HG02678 (cell line): Measurements from ENCODE around the gene TACC3.

Experiments
- ATAC-seq: cut with Tn5 transposase; IDR thresholded peaks from one replicate; pipeline ENCODE4 v1.9.1; 2021; ENCODE audit warnings: mild to moderate bottlenecking, moderate library complexity; ENCODE audit not compliant: unreplicated experiment

TACC3 gene

GRCh38 chr4:1721666-1722550 lies 587 bp downstream of the TACC3 start:
- ATAC-seq, result no peak

GRCh38 chr4:1722551-1723118 lies 1.3 kb downstream of the TACC3 start:
- ATAC-seq, result no peak

DNA sequence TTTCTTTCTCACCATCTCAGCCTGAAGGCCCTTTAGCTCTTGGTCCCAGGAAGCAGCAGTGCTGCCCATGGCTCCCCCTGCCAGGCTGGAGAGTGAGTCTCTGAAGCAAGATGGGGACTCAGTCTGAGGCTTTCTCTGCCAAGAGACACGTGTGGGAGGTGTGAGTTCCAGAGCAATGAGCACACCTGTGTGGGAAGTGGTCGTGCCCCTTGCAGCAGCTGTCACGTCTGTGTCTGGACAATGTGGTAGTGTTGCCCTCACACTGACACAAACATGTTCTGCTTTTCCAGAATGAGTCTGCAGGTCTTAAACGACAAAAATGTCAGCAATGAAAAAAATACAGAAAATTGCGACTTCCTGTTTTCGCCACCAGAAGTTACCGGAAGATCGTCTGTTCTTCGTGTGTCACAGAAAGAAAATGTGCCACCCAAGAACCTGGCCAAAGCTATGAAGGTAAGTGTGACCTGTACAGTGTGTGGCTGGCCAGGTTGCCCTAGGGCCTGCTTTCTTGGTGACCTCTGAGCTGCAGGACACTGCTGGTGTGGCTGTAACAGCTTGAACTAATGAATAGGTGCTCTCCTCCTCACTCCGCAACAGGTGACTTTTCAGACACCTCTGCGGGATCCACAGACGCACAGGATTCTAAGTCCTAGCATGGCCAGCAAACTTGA lies 1.9 kb downstream of the TACC3 start:
- ATAC-seq, result no peak

DNA sequence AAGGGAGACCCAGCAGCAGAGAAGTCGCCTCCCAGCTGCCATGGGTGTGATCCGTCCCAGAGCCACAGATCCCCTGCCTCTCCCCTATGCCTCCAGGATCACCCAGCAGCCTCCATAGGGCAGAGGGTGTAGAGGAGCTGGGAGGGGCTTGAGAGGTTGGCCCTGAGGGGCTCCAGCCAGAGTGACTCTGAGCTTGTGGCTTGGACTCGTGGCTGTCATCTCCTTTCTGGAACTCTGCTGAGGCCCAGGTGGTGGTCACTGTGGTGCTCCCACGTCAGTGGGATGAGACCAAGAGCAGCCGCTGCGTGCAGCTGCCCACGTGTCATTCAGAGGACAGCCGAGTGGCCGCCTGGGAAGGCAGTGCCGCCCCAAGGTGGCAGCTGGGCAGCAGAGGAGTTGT lies 4.2 kb downstream of the TACC3 start:
- ATAC-seq, result no peak

DNA sequence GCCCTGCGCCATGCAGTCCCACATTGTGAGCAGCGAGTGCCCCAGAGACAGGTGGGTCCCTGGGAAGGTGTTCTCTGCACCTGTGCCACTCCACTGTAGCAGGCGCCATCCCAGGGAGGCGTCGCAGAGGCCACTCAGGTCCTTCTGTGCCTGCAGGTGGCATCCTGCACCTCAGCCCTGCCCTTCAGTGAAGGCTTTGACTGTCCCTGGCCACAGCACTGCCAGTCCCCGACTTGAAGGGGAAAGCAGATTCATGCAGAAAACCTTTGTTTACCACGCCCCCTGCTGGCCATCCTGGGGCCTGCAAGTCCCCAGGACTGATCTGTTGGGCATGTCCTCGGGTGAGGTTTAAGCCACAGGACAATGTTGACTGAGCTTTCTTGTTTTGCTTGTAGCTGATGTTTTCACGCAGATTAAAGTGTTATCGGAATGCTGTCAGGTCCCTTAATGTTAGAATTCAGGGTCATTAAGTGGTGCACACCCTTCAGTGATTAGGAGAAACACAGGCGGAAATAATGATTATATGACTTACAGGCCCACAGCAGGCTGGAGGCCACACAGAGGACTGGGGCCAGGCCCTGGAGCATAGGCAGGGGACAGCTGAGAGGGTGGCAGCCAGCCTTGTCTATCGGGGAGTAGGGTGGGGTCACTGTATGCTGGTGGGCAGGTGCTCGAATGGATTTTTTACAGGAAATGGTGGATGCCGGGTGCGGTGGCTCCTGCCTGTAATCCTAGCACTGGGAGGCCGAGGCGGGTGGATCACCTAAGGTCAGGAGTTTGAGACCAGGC lies 5.0 kb downstream of the TACC3 start:
- ATAC-seq, result no peak

DNA sequence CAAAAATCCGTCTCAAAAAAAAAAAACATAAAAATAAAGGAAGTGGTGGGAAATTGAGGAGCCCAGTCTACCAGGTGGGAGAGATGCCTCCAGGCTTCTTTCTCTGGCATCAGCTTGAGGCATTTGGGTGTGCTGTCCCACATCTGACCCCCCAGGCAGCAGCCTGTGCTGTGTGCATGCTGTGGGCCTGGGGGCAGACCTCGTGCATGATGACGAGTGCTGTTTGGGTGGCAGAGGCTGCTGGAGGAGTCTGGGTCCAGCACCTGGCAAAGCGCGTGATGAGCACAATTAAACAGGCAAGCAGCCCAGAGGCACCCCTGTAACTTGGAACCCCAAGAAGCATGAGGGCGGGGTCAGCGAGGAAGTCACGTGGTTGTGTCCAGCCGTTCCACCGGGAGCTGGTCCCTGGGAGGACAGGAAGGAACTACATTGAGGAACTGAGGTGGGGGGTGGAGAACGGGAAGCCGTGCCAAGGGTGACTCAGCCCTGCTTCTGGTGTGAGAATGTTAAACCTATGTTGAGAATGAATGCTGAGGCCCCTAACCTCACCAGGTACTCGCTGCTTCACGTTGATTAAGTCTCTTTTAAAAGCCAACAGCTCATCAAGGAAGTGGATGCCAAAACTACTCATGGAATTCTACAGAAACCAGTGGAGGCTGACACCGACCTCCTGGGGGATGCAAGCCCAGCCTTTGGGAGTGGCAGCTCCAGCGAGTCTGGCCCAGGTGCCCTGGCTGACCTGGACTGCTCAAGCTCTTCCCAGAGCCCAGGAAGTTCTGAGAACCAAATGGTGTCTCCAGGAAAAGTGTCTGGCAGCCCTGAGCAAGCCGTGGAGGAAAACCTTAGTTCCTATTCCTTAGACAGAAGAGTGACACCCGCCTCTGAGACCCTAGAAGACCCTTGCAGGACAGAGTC lies 6.1 kb downstream of the TACC3 start:
- no peak for ATAC-seq

GRCh38 chr4:1728061-1728980 lies 7.0 kb downstream of the TACC3 start:
- ATAC-seq, result no peak

GRCh38 chr4:1730532-1731135 lies 9.3 kb downstream of the TACC3 start:
- no peak for ATAC-seq

- ATAC-seq, result no peak
Observed at GRCh38 chr4:1731180-1731579, 9.9 kb downstream of the TACC3 start.

GRCh38 chr4:1732911-1733310 lies 11.6 kb downstream of the TACC3 start:
- no peak for ATAC-seq

DNA sequence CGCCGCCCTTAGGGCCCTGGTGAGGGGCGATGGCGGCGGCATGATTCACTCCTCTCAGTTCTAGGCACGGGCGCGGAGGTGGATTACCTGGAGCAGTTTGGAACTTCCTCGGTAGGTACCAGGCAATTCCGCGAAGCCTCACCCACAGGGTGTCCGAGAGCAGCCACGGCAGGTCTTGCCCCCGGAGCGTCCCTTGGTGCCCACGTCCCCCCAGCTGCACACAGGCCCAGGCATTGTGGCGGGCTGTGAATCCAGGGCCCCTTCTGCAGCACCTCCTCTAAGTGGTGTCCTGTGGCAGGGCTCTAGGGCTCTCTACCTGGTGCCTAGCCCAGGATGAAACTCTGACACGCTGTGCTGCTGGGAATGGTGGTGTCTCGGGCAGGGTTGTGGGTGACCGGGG lies 13.9 kb downstream of the TACC3 start:
- ATAC-seq, result no peak

- ATAC-seq, result no peak
Observed at GRCh38 chr4:1736812-1737211, 15.5 kb downstream of the TACC3 start.

- ATAC-seq, result no peak
Observed at GRCh38 chr4:1737666-1738065, 16.3 kb downstream of the TACC3 start.

DNA sequence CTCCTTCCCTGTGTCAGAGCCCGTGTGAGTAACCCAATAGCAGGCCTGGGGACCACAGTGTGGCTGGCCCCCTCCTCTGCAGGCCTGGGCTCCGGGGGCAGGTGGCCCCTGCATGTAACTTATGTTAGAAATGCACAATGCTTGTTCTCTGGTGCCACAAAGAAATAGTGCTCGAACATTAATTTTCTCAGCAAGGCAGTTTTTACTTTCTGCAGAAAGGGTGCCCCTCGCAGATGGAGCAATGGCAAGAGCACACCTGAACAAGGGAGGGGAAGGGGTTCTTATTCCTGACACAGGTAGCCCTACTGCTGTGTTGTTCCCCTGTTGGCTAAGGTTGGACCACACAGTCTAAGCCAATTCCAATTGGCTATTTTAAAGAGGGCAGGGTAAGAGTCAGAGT lies 17.1 kb downstream of the TACC3 start:
- no peak for ATAC-seq

GRCh38 chr4:1739358-1739757 lies 18.0 kb downstream of the TACC3 start:
- no peak for ATAC-seq

GRCh38 chr4:1740021-1740545 lies 18.8 kb downstream of the TACC3 start:
- ATAC-seq, result no peak

DNA sequence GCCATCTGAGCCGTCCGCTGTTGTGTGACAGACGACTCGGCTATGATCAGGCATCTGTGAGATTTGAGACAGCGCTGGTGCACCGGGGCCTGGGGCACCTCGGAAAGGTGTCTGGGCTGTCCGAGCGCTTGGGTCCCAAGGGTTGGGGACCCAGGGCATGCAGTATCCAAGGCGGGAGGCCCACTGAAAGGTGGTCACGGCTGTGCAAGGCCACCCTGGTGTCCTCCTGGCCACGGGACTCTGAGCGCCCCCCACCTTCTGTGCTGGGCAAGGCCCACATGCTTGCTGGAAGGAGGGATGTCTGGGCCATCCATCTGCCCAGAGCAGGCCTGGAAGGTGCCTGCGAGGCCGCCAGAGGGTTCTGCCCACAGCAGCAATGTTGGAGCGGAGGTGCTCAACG lies 19.9 kb downstream of the TACC3 start:
- no peak for ATAC-seq

GRCh38 chr4:1743551-1743950 lies 22.2 kb downstream of the TACC3 start:
- ATAC-seq, result no peak
